Stimulated activated naive CD8-positive, alpha-beta T cell treated with anti-CD3 and anti-CD28 coated beads, Interleukin-15, Interleukin-2, amounts not matched to agents 100 U/mL and 50 U/mL, for 24 hours (primary cell): ENCODE data around the gene CCDC51.
"Not testable (repeated sequence)": the region's sequence is repeated elsewhere in the genome, so short reads cannot be mapped to it uniquely, and the experiment has no call there.

Source experiments
- ATAC-seq: fragments of 150-1000 bp; cut with Tn5 transposase; one replicate; pipeline ENCODE4 v1.10.0; 2021
- DNase-seq: peaks from one replicate; pipeline ENCODE4 v3.0.0; 2021

CCDC51 gene

GRCh38 chr3:48405971-48406370 lies 33.9 kb downstream of the CCDC51 start:
- ATAC-seq = no peak
- DNase-seq = no peak

DNA sequence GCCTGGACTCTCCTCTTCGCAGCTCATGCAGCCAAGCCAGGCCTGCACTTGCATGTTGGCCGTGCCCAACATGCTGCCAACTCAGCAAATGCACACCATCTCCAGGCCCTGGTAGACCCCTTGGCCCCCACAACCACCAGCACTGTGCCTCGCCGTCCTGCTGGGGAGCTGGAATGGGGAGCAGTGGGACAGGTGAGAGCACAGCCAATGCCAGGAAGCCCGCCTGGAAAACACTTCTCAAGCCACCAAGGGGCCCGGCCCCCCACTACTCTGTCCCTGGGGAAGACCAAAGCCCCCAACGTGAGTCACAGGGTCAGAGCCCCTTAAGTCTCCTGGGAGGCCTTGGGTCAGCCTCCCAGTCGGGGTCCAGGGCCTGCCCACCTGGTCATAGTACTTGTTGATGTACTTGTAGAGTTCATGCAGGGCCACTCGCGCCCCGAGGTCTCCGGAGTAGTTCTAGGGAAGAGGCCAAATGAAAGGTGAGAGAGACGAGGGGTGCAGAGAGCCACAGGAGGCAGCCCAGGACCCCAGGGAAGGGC lies 34.5 kb downstream of the CCDC51 start:
- ATAC-seq = no peak
- peak; percentile 2 for DNase-seq

- DNase-seq = no peak
- no peak for ATAC-seq
Measured at GRCh38 chr3:48404440-48405342, 35.2 kb downstream of the CCDC51 start.

DNA sequence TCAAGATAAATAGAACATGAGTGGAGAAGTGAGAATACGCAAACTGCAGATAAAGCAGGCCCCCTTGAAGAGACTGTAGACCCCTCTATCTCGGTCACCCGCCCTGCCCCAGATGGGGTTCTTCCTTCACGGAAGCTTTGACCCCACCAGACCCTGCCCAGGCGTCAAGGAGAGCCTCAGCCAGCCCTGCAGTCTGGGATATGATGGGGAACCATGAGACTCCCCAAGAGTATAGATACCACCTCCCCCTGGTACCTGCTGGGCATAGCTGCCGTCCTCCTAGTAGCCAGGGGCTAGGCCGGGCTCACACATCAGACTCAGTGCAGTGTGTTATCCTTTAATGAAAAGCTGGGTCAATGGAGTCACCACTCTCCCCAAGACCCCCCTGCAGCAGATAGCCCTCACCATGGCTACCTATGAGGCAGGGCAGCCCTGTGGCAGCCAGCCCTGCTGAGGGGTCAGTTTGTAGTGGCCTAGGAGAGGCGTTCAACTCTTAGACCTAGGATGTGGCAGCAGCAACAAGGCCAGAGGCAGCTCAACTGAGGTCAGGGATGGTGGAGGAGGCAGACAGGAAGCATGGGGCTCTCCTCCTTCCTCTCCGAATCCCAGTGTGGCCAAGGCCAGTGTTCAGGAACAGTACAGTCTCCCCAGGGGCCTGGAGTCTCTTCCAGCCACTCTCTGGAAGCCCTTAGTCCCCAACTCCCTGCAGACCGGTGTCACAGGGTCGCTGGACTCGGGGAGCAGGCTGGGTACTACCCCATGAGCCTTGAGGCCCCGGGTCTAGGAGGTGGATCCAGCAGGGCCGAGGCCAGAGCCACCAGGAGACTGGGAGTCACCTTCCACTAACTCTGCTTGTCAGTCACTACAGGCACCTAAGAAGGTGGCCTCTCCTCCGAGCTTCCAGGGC lies 36.1 kb downstream of the CCDC51 start:
- no peak for ATAC-seq
- no peak for DNase-seq

- DNase-seq = no peak
- no peak for ATAC-seq
Measured at GRCh38 chr3:48402907-48403306, 37.0 kb downstream of the CCDC51 start.

DNA sequence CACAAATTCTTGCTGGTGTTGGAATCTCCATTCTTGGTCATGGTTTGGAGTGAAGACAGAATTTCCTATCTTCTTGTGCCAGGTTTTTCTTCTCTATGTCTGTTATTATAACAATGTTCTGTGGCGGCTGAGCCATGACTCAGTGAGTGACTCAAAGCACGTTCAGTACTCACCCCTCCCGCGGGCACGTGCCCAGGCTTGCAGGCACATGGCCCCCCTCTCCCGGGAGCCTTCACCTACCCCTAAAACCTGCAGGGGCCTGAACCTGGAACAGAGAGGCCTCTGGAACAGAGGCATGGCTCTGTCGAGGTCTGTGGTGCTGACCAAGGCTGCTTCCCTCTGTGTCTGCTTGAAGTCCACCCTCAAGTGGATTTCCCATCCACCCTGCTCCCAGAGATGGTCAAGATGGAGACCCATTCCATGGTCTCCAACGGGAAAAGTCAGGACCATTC lies 37.6 kb downstream of the CCDC51 start:
- no peak for DNase-seq
- no peak for ATAC-seq

DNA sequence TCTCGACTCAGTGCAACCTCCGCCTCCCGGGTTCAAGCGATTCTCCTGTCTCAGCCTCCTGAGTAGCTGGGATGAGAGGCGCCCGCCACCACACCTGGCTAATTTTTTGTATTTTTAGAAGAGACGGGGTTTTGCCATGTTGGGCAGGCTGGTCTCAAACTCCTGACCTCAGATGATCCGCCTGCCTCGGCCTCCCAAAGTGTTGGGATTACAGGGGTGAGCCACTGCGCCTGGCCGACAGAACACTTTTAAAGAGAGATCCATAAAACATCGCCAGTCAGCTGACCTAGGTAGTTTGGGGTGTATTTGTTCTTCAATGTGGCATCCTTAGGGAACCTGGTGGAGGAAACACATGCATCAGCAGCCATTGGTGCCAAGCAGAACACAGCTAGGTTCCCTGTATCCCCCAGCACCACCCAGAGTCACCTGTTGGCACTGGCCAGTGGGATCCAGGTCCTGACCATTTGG lies 38.5 kb downstream of the CCDC51 start:
- DNase-seq, ATAC-seq: not testable (repeated sequence)

- ATAC-seq = no peak
- DNase-seq = peak; percentile 50
Measured at GRCh38 chr3:48400824-48401433, 39.0 kb downstream of the CCDC51 start.

GRCh38 chr3:48399387-48400172 lies 40.3 kb downstream of the CCDC51 start:
- ATAC-seq (no peak), DNase-seq (no peak)

- DNase-seq (no peak), ATAC-seq (no peak)
Measured at GRCh38 chr3:48398701-48399386, 41.1 kb downstream of the CCDC51 start.

- no peak for ATAC-seq
Measured at GRCh38 chr3:48397767-48398681, 41.9 kb downstream of the CCDC51 start.

DNA sequence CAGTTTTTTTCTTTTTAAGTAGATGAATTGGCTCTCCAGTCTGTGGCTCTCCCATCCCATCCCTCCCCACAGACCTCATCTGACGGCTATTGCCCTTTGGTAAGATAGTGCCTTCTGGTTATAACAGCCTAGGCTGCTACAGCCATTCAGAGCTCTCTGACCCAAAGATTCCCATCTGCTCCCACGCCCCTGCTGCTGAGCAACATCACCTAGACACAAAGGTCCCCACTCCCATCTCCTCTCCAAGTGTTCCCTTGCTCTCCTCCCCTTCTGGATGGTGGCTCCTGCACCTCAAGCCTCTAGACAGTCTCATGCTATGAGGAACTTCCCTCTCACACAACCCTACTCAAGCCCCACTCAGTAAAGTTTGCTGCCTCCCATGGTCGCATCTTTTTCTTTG lies 44.2 kb downstream of the CCDC51 start:
- no peak for ATAC-seq
- DNase-seq = no peak

More at GRCh38 chr3:48397767-48398681, 41.9 kb downstream of the CCDC51 start:
- no peak for DNase-seq

- no peak for DNase-seq
- ATAC-seq = peak; percentile 65
Measured at GRCh38 chr3:48394391-48394790, 45.5 kb downstream of the CCDC51 start.

- DNase-seq (no peak), ATAC-seq (no peak)
Measured at GRCh38 chr3:48388966-48389365, 51.0 kb downstream of the CCDC51 start.

DNA sequence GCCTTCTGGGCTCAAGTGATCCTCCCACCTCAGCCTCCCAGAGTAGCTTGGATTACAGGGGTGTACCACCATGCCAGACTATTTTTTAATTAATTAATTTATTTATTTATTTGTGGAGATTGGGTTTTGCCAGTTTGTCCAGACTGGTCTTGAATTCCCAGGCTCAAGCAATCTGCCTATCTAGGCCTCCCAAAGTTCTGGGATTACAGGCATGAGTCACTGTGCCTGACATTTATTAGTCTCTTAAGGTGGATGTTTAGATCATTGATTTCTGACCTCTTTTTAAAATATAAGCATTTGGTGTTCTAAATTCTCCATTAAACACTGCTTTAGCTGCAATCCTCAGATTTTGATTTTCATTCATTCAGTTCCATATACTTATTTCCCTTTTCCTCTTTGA lies 52.3 kb downstream of the CCDC51 start:
- DNase-seq (no peak), ATAC-seq (no peak)
